ENCODE data around the gene KCNIP1.

GRCh38 chr5:170632266-170632984 lies 128.6 kb downstream of the KCNIP1 start:
- TF ChIP-seq CTCF (IDR thresholded peaks at IDR 0.05; ENCODE audit: poor library complexity, severe bottlenecking) (peak; percentile 24), POLR2AphosphoS5 (IDR thresholded peaks at IDR 0.05) (no peak), TAF1 (IDR thresholded peaks at IDR 0.05; ENCODE audit: low read depth) (no peak)
